ENCODE results near the gene SRF.

GRCh38 chr6:43176423-43176786 lies 5.3 kb downstream of the SRF start:
- no peak for TF ChIP-seq CTCF (IDR thresholded peaks at IDR 0.05; ENCODE audit: extremely low read depth in 1 of 2, insufficient read depth in 1 of 2, low read depth in 1 of 2, low read length in 2 of 2)
- no peak for TF ChIP-seq POLR2AphosphoS5 (IDR thresholded peaks at IDR 0.05; ENCODE audit: insufficient read depth, low read depth, low read length)
